ENCODE results near the gene SOCS3.

The SOCS3 gene

DNA sequence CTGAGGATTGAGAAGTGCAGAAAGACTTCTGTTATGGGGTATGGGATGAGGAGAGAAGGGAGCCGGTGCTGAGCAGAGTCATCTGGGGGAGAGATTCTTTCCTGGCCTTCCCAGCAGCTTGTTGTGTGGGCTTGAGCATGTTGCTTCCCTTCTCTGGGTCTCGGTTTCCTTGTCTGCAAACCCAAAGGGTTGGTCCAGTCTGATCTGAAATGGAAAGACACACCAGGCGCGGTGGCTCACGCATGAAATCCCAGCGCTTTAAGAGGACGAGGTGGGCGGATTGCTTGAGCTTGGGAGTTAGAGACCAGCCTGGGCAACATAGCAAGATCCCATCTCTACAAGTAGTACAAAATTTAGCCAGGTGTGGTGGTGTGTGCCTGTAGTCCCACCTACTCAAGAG, 6.0 kb downstream of the SOCS3 start:
- no peak for DNase-seq

DNA sequence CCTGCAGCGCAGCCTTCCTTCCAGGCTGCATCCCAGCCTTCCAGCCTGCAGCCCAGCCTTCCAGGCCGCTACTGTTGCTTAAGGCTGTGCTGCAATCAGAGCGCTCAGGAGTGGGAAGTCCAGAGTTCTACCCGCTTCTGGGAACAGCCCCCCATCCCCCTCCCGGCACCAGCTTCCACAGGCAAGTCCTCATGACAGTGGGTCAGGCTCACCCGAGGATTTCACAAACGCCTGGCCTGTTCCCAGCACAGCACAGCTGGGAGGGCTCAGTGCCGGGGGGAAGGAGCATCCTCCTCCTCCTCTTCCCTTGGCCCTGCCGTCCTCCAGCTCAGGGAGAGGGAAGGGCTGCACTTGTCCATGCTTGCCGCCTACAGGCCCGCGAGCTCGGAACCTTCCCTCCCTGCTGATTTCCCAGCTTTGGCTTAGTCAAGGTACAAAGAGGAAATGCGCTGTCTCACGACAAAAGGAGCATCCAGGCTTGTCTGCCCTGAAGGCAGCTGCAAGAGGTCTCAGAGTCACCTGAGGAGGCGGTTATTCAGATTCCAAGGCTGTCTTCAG, 8.3 kb downstream of the SOCS3 start:
- peak in 54 of 56 donors; percentile 30 to 94 (median 81) for DNase-seq

DNA sequence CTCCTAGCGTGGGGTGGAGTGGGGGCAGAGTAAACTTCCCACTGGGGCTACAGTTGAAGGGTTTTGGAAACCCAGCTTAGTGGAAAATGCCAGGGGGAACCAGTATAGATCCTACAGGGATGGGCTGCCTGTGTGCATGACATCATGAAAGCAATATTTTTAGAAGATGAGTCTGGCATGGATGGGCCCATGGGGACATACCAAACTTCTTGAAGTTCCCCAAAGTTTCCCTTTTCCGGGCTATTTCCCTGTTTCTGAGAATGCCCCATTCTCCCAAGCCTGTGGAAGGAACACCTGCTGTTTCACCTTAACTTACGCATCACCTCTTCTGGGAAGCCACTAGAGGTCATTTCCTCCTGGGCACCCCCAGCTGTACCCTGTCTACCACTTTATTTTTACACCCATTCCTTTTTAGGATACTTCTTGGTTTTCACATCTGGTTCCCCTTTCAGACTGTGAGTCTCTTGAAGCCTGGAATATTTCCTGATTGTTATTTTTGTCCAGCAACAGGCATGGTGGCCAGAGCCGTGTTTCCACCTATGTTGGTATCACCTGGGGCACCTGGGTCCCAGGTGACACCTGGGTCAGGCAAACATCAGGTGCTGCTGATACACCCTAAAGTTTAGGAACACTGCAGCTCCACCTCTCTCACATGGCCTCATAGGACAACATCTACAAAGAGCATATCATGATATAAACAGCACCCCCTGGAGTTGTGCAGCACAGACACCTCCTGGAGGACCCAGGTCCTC, 9.8 kb downstream of the SOCS3 start:
- no peak for DNase-seq

DNA sequence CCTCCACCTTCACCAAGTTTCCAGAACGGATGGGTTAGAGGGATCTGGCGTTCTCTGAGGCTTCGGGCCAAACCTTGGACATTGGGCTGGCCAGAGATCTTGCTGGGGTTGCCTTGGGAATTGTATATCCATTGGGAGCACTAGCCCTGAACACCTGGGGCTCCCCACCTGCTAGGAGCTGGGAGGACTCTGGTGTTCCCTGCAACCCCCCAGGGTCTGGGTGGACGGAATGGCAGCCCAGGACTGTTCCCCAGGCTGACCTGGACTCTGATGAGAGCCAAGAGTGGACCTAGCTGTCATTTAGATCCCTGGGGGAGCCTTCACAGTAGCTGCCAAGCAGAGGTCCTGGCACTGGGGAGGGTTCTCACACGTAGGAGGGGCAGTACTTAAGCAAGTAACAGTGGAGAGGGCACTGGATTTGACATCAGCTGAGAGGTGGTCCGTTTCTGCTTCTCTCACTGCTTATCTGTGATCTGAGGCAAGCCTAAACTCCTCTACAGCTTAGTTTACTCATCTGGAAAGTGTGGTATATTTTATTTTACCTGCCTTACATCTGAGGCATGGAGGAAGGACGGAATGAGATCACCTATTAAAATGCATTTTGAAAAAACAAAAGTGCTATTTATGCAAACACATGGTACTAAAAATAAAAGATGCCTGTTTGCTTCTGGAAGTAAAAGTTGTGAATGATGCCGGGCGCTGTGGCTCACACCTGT, 11.7 kb downstream of the SOCS3 start:
- DNase-seq, result no peak

DNA sequence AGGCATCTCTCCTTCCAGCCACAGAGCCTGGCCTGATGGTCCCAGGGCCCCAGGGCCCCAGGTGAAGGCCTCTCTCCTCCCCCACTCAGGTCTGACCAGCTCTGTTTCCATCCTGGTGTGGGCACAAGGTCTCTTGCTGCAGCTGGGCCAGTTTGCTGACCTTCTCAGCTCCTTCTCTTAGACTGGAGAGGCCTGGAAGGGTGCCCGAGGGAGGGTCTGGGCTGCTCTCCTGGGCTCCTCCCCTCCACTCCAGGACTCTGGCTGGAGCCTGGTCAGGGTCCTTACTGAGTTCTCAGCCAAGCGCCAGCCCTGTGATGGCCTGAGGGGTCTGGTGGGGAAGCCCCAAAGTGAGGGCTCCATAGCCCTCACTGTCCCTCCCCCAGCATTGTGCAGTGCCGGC, 12.4 kb downstream of the SOCS3 start:
- DNase-seq, result no peak

DNA sequence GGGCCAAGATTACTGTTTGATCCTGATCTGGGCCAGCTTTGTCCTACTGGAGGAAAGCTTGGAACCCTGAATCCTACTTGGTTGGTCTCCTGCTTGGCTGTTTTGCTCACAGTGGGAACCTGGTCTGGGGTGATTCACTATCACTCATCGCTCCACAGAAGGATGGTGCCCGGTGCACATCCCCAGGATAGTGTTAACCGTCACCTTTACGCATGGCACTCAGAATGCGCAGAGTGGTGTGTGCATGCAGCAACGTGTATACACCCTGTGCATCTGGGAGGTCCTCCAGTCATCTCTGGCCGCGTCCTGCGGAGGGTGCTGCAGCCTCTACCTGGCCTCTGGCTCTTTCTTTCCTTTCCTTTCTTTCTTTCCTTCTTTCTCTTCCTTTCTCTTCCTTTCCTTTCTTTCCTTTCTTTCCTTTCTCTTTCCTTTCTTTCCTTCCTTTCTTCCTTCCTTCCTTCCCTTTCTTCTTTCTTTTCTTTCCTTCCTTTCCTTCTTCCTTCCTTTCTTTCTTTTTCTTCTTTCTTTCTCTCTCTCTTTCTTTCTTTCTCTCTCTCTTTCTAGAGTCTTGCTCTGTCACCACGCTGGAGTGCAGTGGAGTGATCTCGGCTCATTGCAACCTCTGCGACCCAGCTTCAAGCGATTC, 13.1 kb downstream of the SOCS3 start:
- DNase-seq, result no peak

DNA sequence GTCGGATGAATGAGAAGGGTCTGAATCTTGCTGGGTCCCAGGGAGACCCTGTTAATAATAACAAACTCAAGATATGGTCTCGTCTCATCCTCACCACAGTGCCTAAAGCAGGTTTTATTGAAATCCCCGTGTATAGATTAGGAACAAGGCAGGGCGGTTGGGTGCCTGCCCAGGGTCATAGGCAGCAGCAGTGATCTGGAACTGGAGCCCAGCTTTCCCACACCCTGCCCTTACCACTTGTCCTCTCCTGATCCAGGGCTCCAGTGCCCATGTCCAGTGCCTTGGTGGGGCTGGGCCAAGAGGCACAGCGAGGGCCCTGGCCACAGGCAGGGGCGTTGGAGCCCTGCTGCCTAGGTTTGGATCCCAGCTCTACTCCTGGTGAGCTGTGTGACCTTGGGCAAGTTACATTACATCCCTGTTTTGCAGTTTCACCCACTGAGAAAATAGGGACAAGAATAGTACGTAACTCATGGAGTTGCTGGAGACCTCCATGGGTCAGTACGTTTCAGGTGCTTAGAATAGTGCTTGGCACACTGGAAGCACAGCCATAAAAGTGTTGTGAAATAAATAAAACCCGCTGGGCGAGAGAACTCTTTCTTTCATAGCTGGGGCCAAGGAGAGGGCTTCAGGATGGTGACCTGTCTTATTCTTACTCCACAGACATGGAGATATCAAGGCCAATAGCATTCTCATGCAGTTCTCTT, 13.9 kb downstream of the SOCS3 start:
- no peak for DNase-seq

DNA sequence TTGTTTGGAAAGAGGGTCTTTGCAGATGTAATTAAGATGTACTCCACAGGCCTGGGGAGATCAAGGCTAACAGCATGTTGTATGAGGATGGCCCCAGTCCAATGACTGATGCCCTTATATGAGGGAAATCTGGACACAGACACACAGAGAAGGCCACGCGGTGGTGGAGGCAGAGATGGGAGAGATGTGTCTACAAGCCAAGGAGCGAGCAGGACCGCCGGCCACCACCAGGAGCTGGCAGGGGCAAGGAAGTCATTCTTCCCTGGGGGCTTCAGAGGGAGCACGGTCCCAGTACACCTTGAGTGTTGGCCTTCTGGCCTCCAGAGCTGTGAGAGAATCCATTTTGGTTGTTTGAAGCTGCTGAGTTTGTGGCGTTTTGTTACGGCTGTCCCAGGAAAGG, 14.7 kb downstream of the SOCS3 start:
- DNase-seq, result no peak

DNA sequence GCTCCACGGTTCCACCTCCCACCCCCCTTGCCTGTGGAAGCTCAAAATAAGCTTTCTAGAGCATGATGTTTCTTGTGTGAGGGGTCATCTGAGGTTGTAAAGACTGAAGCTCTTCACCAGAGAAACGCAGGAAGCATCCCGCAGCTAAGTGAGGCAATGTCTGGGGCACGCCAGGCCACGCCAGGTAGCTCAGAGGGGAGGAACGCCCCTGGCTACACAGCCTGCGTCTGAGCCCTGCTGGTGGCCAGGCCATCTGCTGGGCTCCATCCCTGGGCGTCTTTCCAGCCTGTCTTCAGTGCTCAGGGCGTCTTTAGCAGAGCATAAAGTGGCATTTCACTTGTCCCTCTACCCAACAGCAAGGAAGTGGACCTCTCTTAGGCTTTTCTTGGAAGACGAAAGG, 15.2 kb downstream of the SOCS3 start:
- no peak for DNase-seq

DNA sequence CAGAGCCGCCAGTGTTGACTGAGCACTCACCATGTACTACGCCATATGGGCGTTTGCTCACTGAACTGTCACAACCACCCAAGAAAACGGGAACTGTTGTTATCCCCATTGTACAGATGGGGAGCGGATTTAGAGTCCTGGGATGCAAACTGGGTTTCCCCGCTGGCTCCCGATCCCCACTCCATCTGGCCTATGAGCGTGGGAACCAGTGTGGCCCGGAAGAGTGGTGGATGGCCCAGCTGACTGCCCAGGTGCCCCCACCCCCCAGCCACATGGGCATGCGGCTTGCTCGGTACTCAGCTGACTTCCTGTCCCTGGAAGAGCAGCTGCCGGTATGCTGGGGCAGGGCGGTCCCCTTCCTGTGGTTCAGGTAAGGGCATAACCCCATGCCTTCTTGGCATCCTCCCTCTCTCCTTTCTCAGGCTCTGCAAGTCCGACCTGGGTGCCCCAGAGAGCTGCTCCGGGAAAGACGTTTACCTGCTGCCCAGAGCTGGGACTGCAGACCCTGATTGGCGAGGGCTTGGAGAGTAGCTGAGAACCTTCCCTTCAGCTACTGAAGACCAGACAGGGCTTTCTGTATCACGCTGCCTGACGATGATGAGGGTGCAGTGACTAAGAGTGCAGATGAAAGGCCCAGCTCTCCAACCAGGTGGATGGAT, 16.2 kb downstream of the SOCS3 start:
- no peak for DNase-seq

DNA sequence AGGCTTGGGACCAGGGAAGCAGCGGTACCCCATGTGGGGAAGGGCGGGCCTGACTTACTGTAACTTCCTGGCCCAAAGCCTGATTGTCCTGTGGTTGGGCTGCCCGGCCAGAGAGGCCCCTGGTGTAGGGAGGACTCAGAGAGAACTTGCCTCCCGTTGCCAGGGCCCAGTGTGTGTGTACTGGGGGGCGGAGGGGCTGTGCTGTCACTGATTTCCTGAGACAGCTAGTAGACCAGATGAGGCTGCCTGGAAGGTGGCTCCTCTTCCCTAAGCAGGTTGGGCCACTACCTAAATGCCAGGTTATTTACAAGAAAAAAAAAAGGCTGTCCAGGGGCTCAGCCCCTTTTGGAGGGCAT, 16.7 kb downstream of the SOCS3 start:
- peak in 9 of 56 donors; percentile 10 to 63 (median 34) for DNase-seq

DNA sequence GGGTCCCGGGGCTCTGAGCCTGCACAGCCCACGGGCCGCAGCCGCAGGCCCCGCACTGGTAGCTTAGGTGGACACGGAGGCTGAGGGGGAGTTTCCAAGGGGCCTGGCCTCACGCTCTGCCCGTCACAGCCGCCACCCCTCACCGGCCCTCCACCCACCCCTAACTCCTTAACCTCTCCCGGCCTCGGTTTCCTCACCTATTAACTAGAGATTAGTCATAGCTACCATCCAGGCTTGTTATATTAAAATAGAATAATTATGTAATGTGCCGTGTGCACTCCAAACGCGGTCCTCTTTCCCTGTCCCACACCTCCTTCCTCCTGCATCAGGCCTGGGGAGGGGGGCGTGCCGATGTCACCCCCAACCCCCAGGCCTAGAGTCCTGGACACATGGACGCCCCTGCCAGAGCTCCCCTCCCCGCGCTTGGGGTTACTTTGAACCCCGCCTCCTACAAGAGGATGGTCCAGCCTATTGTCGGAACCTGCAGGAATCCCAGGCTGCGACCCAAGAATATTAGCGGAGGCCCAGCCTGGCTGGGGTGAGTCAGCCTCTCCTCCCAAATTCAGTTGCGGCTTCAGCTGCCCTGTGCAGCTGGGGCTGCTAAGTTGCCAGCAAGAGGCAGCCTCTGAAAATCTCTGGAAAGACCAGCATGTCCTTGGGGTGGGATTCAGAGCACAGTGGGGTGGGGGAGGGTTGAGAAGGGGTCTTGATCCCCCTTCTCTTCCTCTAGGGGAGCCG, 17.3 kb downstream of the SOCS3 start:
- DNase-seq, result peak in 4 of 56 donors; percentile 9 to 63 (median 46)

DNA sequence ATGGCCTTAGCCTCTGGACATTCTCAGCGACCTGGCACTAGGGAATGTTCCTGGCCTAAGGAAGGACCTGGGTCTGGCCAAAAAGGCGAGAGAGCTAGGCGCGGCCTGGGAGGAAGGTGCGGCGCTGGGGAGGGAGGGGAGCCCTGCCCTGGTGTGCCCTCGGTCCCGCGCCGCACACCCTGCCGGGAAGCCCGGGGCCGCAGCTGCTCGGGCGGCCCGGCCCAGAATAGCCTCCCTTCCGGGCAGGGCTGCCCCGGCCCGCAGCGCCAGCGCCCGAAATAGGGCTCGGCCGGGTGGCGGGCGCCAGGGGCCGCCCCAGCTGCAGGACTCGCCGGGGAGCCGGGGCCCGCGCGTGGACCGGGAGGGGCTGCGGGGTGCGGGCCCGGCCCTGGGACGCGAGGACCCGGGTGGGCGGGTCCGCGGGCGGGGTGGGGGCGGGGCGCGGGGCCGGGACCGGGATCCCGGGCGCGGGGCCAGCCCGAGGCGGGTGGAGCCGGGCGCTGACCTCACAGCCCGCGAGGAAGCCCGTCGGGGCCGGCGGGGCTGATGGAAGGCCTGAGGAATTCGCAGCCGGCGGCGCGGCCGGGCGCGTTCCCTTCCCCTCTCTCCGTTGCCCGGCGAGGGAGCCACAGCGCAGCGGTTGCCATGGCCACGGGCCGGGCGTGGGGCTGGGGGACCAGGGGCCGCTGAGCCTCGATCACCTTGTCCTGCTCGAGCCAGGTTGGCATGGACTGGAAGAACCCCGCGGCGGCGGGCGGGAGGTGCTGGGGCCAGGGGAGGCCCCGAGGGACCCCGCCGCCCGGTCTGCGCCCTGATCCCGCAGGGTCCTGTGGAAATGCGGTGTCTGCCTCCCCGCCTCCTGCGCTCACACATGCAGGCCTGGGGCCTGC, 18.1 kb downstream of the SOCS3 start:
- DNase-seq, result peak in 47 of 56 donors; percentile 13 to 94 (median 58)

DNA sequence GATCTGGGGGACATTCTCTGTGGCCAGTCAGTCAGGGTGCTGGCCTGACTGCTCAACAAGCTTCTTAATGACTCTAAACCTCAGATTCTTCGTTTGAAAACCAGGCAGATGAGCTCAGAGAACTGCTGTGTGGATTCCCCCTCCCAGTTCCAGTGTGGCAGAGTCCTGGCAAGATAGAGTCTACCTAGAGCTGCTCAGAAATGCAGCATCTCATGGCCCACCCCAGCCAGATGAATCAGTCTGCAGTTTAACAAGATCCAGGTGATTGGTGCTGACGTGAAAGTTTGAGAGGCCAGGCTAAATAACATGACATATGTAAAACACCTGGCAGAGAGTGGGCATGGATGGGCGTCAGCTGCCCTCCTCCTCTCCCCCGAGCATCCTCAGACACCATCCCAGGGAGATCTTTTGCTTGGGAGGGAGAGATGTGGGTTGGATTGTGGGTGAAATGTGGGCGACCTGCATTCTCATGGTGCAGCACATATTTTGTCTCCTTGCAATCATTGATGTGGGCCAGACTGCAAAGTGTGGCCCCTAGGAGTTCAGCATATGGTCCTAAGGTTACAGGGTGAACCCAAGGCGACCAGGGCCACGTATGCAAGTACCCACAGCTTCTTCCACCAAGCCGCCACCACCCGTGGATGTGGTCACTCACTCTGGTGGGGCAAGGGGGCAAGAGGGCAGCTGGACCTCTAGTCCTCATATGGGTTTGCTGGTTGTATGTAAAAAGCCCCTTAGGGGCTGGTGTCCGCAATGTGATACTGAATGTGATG, 19.5 kb downstream of the SOCS3 start:
- no peak for DNase-seq

DNA sequence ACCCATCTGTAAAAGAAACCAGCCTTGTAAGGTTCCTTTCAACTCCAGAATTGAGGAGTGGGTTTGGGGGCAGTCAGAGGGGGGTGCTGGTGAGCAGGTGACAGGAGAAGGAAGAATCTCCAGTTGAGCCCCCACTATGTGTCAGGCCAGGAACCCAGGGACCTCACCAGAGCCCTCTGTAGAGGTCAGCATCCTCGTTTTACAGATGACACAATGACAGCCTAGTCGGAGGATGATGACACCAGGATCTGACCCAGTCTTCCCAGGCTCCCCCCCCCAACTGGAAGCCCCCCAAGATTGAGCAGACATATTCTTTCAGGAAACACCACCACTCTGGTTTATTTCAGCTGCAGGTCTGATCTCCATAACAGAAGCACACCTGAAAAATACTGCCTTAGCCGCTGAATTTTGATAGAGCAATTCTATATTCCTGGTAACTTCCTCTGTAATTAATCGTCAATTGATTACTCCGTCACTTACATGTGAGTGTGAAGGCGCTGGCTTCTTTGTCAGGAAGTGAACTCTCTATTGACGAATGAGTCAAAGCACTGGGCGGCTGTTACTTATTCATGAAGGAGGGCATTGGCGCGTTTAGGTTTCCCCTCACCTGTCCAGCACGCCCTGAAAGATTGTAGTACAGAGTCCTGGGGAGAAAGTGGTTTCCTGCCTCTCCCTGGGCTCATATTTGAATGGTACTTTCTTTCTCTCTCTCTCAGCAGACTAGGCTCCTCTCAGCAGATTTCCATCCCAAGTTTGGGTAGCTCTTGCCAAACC, 21.2 kb downstream of the SOCS3 start:
- no peak for DNase-seq

DNA sequence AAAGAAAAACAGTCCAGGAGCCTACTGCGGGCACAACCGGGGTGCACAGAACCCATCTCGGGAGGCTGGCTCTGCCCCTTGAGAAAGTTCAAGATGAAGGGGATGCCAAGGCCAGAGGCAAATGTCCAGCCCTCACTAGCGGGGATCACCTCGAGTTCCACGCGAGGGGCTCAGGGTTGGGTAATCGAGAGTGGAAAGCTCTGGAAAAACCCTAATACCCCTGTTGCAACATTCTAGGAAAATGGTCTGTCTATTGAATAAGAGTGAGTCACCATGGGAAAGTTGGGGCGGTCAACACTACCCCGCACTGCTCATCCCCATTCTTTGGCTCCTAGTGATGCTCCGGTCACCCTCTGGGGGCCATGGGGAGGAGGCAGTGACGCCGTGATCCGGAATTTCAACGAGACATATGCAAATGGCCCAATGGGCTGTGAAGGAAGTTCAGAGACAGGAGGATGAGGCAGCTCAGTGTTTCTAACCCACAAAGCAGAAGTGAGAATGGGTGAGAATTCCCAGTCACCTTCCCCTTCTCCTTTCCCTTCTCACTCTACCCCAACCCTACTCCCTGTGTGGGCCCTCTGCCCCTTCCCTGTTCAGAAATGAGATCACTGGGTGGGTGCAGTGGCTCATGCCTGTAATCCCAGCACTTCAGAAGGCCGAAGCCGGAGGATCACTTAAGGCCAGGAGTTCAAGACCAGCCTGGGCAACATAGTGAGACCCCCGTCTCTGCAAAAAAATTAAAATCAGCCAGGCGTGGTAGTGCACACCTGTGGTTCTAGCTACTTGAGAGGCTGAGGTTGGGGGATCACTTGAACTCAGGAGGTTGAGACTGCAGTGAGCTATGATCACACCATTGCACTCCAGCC, 22.4 kb downstream of the SOCS3 start:
- DNase-seq, result peak in 3 of 56 donors; percentile 5 to 28 (median 28)

DNA sequence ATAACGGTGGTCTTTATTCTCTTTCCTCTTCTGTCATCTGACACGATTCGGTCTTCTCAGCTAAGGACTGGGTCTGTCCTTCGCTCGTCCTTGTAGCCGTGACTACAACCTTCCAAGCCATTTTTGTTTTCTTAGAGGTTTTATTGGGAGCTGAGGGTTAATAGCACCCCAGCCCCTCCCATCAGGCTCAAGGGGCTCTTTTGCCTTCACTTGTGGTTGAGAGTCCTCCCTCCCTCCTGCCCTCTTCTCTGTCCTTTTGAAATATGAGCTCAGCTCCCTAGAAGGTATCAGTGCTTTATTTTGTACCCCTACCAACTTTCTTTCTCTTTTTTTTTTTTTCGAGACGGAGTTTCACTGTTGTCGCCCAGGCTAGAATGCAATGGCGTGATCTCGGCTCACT, 24.7 kb downstream of the SOCS3 start:
- no peak for DNase-seq
